Left ventricle myocardium inferior (tissue), 1 donor: Measurements from ENCODE around the gene ICAM2. TPM values are rescaled to one million over a fixed set of nuclear protein-coding genes. Genes with fewer than 3 reads are reported as not detected.

Source experiments
- DNase-seq: peaks from one replicate; pipeline ENCODE4 v3.0.0-alpha.2; 2020
- H3K27ac ChIP-seq: fragments of 200-600 bp; replicated peaks from 2 replicates; pipeline ENCODE4 v1.8.0; 2021
- H3K27me3 ChIP-seq: fragments of 200-600 bp; 2 replicates; pipeline ENCODE4 v1.8.0; 2021; ENCODE audit warnings: low read depth
- H3K36me3 ChIP-seq: fragments of 200-600 bp; 2 replicates; pipeline ENCODE4 v1.8.0; 2021
- H3K4me1 ChIP-seq: fragments of 200-600 bp; 2 replicates; pipeline ENCODE4 v1.8.0; 2021
- H3K4me3 ChIP-seq: fragments of 200-600 bp; 2 replicates; pipeline ENCODE4 v1.8.0; 2021; ENCODE audit warnings: mild to moderate bottlenecking, moderate library complexity
- H3K9me3 ChIP-seq: fragments of 200-600 bp; replicated peaks from 2 replicates; pipeline ENCODE4 v1.8.0; 2021
- CTCF ChIP-seq: fragments of 200-600 bp; IDR thresholded peaks from 2 replicates; pipeline ENCODE4 v1.8.0; 2021; ENCODE audit warnings: antibody characterized with exemption, mild to moderate bottlenecking, borderline replicate concordance
- intact Hi-C: fragments of 100-400 bp; cut with micrococcal nuclease; formaldehyde crosslinking; loops from one replicate; pipeline ENCODE4 v1.11.0; 2022
- total RNA-seq: library from RNA; stranded (reverse); fragmentation: NEBNext Ultra II Directional; extraction: Animal tissue kit (Norgen Biotek cat#: 25700); gene quantifications from one replicate; pipeline ENCODE4 v1.2.1, GENCODE V29; 2021
- donor health status: DM: no; HTN: yes; CAD: no; lungs with severe emphysema.

ICAM2 gene
- total RNA-seq, 1 donor from 2014 or later, result 28.2 TPM

GRCh38 chr17:64065161-64065560 is 44.7 kb upstream of the ICAM2 start:
- H3K27me3 ChIP-seq, result no peaks in the 10 kb centered on the region
- DNase-seq, result no peak
- H3K36me3 ChIP-seq, result peaks cover 59% of the 10 kb centered on the region
- H3K4me1 ChIP-seq, result no peaks in the 10 kb centered on the region
- peaks cover 19% of the 10 kb centered on the region for H3K9me3 ChIP-seq
- H3K4me3 ChIP-seq, result no peak overlapping the region
- TF ChIP-seq CTCF, result no peak
- no peak overlapping the region for H3K27ac ChIP-seq
- intact Hi-C loops, result no loop called here

GRCh38 chr17:64064331-64064730 is 43.9 kb upstream of the ICAM2 start:
- TF ChIP-seq CTCF, result no peak
- H3K27me3 ChIP-seq, result no peaks in the 10 kb centered on the region
- peaks cover 59% of the 10 kb centered on the region for H3K36me3 ChIP-seq
- no peak overlapping the region for H3K27ac ChIP-seq
- peaks cover 11% of the 10 kb centered on the region for H3K9me3 ChIP-seq
- intact Hi-C loops, result loop anchor here (5.0 kb wide), 1 partner anchor 68 kb away; the partner anchor contains the start of gene ERN1
- no peak for DNase-seq
- H3K4me1 ChIP-seq, result no peaks in the 10 kb centered on the region
- H3K4me3 ChIP-seq, result no peak overlapping the region

- intact Hi-C loops, result loop anchor here (5.0 kb wide), 1 partner anchor 69 kb away; the partner anchor contains the start of gene ERN1
- H3K27ac ChIP-seq, result no peak overlapping the region
- H3K9me3 ChIP-seq, result peaks cover 5% of the 10 kb centered on the region
- no peaks in the 10 kb centered on the region for H3K27me3 ChIP-seq
- peaks cover 59% of the 10 kb centered on the region for H3K36me3 ChIP-seq
- peak; percentile 45 for DNase-seq
- no peak overlapping the region for H3K4me3 ChIP-seq
- no peaks in the 10 kb centered on the region for H3K4me1 ChIP-seq
- TF ChIP-seq CTCF, result peak; percentile 63
Observed at GRCh38 chr17:64063766-64064224, 43.4 kb upstream of the ICAM2 start.

GRCh38 chr17:64063088-64063487 is 42.7 kb upstream of the ICAM2 start:
- TF ChIP-seq CTCF, result no peak
- Histone ChIP-seq H3K4me3 (no peak overlapping the region), H3K27me3 (no peaks in the 10 kb centered on the region), H3K36me3 (peaks cover 57% of the 10 kb centered on the region), H3K4me1 (no peaks in the 10 kb centered on the region), H3K27ac (no peak overlapping the region), H3K9me3 (no peaks in the 10 kb centered on the region)
- DNase-seq, result no peak
- intact Hi-C loops, result loop anchor here (5.0 kb wide), 1 partner anchor 69 kb away; the partner anchor contains the start of gene ERN1

- H3K27me3 ChIP-seq, result no peaks in the 10 kb centered on the region
- no peaks in the 10 kb centered on the region for H3K9me3 ChIP-seq
- H3K4me1 ChIP-seq, result no peaks in the 10 kb centered on the region
- H3K27ac ChIP-seq, result no peak overlapping the region
- TF ChIP-seq CTCF, result no peak
- H3K36me3 ChIP-seq, result peaks cover 54% of the 10 kb centered on the region
- H3K4me3 ChIP-seq, result no peak overlapping the region
- DNase-seq, result no peak
- intact Hi-C loops, result loop anchor here (5.0 kb wide), 1 partner anchor 71 kb away; the partner anchor contains the start of gene ERN1
Observed at GRCh38 chr17:64061178-64061898, 40.9 kb upstream of the ICAM2 start.
